HG03196 (cell line): ENCODE data around the gene GCA.
A peak's percentile ranks its signal among the peaks of the same experiment; 100 is the strongest.

ENCODE experiments used
- ATAC-seq: cut with Tn5 transposase; IDR thresholded peaks from one replicate; pipeline ENCODE4 v1.9.1; 2021; ENCODE audit not compliant: unreplicated experiment

GCA gene, protein sequence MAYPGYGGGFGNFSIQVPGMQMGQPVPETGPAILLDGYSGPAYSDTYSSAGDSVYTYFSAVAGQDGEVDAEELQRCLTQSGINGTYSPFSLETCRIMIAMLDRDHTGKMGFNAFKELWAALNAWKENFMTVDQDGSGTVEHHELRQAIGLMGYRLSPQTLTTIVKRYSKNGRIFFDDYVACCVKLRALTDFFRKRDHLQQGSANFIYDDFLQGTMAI

DNA sequence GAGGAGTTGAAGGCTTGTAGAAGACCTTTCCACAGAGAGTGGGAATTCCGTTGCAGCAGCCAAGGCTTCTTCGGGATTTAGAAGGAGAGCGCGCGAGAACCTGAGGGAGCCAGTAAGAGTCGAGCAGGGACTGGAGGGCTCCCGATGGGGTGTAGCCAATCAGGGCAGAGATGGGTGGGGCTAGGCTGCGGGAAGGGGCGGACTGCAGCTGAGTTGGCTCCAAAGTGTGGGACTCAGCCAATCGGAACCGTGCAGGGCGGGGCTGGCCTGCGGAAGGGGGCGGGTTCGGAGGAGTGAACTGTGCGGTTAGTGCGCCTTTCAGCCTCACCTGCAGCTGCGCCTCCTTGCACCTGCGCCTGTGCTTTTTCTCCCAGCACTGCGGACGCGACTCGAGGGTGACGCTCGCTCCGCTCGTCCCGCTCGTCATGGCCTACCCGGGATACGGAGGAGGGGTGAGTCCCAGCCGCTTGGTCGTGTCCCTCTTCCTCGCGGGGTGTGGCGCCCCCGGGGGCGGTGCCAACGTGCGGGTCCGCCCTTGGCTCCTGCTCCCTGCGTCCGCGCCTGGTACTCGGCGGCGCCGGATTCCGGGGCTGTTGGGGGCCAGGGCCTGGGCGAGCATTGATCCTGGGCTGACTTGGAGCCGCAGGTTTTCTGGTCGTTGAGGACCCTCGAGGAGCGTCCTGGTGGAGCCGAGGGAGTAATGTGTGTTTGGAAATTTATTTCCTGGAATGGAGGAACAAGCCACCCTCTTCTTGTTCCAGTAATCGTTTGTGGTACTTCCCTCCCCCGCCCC lies at the start of gene GCA:
GCA (plus strand) TSS at position 309 of the 793 bp plus-strand sequence; CDS start at position 426, 117 bp downstream.
- ATAC-seq, result peak; percentile 100

DNA sequence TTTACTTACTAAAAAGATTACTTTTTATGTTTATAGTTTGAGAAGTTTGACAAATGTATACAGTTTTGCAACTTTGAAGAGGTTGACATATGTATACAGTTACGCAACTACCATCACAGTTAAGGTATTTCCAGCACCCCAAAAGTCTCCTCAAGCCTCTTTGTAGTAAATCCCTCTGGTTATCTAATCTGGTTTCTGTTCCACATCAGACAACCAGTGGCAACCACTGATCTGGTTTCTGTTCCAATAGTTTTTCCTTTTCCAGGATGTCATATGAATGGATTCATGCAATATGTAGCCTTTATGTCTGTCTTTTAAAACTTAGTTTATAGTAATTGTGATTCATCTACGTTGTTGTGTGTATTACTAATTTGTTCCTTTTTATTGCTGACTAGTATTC lies 48.9 kb upstream of the GCA start:
- no peak for ATAC-seq

DNA sequence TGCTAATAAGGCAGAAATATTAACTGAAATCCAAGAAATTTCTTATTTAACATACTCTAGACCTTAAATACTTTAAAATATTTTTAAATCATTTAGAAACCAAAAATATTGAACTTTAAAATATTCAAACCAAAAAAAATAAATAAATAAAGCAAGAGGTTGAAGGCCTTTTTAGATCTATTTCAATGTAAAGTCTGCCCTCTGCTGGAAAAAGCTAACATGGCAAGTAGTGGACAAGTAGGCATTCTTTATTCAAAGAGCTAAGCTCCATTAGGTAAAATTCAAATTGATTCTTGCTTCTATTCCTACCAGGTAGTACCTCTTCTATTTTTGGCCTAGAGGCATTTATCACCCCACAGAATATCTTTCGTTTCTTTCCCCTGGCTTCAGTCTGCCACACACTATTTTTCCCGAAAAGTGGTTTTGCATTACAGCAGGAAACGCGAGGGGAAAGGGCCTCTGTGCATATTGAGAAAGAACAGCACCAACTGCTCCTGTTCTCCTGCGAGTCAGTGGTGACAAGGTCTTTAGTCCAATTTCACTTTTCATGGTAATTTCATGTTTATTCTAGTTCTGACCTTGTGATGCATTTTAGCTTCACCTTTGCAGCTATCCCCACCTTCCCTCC lies 45.9 kb upstream of the GCA start:
- ATAC-seq, result peak; percentile 61

DNA sequence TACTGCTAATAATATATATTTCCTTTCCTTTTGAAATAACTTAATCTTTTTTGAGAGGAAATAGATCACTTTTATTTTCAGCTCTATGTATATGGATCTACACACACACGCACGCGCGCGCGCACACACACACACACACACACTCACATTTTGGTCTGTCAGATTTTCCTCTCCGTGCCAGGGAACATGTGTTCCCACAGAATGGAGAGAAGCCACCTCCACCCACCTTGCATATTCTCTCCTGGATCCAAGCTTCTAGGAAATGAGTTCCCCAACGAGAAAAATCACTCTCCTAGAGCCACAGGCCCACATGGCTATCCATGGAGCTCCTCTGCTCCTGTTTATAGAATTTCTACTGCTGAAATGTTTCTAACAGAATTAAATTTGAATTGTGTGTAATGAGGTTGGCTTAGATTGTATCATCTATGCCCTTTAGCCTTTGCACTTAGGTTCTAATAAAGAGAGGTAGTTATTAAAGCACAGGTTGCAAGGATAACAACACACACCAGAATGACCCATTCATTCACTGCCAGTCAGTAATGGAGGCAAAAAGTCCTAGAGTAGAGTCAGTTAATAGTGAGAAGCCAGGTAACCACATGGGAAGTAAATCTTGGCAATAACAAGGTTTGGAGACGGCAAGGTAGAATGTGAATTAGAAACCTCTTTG lies 45.1 kb upstream of the GCA start:
- no peak for ATAC-seq

DNA sequence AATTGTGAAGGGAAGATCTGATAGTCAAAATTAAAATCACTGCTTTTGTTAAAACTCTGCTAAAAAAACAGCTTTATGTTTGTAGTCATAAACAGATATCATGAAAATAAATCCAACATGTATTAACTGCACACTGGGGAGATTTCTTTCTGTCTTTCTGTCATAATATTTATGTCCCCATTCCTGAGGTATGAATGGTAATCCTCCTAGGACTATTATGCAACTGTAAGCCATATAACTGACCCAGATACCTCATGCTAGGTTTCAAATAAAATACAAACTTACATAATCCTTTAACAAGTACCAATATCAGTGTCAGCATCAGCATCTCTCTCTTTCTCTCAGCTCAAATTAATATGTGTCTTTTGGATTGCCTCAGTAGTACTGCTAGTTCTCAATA lies 43.7 kb upstream of the GCA start:
- no peak for ATAC-seq

DNA sequence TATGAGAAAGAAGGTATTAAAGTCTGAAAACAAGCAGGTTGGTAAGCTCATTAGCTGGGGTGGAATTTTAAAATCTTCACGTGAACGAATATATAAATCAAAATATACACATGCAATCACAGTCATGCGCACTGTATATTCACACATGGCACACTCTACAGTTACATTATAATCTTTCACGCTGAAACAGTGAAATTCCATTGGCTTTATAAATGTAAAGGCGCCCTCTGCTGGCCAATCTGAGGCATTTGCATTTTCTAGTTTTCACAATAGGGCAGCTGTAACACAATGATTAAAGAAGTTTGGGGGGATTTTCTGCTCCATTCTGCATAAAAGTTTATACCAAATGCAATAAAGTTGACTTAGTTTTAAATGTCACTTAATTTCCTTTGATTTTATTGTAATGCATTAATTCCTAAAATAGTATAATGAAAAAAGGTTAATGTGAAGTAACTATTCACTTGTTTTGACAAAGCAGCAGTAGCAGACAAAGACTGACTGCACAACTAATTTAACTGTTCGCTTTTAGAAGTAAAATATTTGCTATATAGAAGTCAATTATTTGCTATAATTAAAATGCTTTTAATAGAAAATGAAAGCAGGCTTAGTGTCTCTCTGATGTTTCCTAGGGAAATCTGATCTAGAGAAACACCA lies 42.7 kb upstream of the GCA start:
- peak; percentile 69 for ATAC-seq

DNA sequence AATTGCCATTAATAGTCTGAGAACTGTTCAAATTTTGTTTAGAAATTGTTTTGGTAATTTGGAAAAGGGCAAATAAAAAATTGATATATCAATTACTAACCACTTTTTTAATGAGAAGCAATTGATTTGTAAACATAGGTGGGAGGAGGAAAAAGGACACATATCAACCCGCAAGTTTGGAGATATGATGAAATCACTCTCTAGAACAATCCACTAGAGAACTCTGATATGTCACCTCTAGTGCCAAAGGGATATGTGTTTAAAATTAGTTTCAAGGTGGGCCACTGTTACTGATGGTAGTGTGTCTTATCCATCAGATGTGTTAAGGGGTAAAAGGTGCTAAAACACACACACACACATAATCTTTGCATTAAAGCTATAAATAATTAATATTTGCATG lies 42.1 kb upstream of the GCA start:
- ATAC-seq, result no peak

DNA sequence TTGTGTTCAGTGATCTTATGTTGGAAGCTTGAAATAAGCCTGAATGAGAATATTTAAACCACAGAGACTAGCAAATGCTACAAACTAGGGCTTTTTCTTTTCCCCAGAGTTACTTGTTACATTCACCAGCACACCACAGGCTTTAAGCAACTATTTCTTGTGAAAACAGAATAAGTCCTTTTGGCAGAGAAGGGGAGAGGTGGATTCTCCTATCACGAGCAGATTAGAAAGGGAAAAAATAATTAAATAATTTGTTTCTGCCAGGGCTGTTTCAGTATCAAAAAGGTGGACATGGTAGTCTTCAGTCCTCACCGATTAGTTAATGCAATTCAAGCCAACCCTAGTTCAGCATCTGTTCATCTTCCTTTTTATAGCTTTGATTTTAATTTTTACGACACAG lies 38.0 kb upstream of the GCA start:
- ATAC-seq, result no peak

DNA sequence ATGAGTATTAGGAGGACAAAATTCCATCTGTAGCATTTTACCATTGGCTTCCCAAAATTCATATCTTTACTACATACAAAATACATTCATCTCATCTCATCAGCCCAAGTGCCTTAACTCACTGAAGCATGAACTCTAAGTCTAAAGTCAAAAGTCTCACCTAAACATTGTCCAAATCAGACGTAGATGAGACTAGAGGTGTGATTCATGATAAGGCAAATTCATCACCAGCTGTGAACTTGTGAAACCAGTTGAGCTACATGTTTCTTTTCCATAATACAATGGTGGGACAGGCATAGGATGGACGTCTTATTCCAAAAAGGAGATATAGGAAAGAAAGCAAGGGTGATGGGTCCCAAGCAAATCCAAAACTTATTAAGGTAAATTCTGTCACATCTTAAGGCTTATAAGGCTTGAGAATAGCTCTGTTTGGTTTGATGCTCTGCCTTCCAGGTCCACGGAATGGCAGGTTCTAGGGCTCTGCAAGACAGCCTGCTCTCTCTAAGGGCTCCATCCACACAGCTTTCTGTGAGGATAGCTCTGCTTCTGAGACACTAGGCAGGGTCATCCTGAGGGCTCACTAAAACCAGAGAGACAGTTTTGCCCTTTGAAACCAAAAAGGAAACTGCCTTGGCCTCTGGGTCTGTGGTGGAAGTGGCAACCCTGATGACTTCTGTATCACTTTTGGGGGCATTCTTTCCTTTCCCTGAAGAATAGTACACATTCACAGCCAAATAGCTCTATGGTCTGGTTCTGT lies 35.0 kb upstream of the GCA start:
- peak; percentile 69 for ATAC-seq

DNA sequence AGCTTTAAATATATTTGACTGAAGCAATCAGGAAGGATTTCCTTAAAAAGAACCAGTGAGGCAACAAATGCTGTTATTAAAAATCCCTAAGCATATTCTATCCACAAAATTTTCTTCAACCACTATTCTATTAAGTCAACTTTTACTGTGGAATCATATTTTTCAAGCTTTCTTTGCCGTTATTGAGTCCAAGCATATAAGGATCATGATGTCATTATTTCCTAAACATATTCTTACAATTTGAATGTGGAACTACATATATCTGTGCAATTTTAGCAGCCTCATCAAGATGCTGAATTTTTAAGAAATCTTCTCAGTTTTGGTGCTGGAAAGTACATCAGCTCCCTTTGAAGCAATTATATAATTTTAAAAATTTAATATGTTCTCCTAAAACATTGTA lies 31.1 kb upstream of the GCA start:
- ATAC-seq, result no peak

DNA sequence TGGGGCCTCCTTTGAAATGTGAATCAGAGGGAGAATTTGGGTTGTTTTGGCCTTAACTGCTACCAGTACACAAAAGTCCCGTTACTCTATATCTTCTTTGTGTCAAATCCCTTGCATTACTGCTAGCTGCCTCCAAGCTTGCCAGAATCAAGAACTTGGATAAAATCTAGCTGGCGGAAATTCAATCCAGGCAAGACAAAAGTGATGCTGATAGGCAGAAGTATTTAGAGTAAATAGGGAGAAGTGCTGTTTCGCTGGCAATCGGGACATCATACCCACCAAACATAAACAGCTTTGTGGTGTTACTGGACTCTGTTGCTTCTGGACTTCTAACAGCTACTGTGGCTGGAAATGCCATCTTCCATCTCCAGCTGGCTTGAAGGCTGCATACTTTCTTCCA lies 28.0 kb upstream of the GCA start:
- no peak for ATAC-seq

DNA sequence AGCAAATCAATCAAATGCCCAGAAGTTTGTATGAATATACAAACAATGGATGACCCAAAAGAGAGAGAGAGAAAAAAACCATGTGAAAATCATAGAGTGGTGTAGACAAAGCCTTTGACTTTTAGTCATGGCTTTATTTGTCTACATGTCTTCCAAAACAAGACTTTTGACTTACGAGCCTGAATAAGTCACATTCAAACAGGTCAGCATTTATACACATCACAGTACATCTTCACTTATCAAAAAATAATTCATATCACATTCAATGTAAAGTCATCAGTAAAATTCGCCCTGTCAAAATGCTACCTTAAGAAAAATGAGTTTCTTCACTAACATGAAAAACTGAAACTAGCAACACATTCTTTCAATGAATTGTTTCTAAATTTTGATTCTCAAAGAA lies 27.3 kb upstream of the GCA start:
- no peak for ATAC-seq

DNA sequence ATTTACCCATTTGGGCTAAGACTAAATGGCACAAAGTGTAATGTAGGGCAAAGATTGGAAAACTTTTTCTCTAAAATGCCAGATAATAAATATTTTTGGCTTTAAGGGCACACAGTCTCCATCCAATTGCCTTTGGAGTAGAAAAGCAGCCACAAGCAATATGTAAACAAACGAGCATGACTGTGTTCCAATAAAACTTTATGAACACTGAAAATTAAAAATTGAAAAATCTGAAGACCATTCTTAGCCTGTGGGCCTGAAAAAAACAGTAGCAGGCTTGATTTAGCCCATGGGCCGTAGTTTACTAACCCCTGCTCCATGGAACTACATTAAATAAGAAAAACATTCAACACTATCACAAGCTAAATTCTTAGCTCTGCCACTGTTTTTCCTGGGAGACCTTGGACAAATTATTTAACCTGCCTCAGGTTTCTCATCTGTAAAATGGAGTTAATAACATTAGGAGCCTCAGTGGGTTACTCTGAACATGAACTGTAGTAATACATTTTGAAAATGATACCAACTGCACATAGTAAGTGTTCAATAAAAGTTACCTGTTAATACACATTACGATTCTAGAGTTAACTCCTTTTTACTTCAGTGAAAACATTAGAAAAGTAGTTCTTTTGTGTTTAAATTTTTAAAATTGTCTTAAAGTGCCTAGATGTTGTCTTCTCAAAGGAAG lies 26.7 kb upstream of the GCA start:
- ATAC-seq, result no peak

DNA sequence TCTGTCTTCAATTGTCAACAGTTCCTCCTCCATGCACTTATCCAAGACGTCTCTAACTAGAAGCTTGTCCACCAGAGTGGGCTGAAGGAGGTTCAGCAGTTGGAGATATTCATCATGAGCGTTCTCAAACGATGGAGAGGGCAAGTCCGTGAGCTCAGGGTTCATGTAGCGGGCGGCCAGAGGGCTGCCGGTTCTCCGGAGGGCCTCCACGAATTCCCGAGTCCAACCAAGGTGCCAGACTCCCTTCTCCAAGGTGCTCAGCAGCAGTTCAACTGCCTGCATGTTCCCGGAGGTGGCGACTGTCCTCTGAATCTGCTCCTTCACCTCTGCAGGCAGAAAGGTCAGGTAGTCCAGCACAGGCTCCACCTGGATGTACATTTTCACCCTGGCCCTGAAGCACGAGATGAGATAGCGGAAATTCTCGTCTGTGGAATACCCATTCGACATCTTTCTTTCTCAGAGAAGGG lies 26.0 kb upstream of the GCA start:
- peak; percentile 3 for ATAC-seq

DNA sequence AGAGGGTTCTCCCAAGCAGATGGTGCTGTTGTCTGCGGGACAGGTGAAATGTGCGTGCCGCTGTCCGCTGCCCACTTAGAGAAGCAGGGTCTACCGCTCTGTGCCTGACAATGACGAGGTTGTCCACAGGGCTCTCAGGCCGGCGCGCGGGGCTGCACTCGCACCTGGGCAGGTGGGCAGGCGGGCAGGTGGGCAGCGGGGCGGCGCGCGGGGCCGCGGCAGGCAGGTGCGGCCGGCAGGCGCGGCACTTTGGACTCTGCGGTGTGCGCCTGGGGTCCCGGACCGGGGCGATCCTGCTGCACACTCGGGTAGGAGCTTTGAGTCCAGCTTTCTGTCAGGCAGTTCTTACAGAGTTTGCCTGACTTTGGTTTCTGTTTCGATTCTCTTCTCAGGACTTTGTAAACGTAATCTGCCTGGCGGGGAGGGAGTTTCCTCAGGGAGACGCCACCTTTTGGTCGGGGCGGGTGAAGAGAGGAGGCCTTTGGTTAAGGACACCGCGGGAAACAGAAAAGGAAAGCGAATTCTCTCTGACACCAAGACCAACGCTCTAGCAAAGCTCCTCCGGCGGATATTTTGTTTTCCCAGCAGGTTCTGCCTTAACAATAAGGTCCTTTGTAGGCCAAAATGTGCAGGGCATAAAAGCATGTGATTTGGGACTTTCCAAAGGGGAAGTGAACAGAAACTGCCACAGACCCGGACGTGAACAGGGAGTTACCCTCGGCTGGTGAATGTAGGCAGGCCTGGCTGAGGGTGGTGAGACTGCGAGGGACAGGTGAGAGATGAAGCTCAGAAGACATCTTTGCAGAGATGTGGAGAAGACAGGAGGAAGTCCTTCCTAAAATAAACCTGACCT lies 25.4 kb upstream of the GCA start, which contains the start of gene IFIH1:
IFIH1 (minus strand) TSS at position 357 of the 853 bp plus-strand sequence. CDS start 377 bp downstream, outside the sequence.
- ATAC-seq, result peak; percentile 90

DNA sequence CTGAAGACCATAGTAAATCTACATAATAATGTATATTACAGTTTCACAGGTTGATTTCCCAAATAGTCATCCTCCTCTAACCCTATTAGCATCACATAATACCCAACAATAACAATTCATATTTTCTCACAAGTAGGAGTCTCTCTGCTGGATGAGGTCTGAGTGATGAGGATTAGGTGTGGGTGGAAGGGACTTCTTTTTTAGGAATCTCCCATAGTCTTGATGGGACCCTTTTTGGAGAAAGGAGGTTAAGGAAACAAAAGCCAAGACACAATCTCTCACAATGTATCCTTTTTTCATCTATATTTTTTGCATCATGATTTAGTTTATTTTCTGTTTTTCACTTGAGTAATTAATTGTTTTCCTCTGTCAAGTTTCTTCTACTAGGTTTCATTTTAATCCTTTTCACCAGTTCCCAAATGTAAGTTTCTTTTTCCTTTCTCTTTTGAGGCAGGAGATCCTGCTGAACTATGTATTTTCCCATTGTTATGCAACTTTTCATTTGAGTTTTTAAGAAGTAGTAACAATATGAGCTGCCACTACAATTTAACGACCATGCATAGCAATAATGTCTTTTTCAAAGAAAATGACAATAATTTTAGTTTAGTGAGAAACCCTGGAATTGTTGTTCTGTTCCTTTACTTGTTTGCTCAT lies 22.9 kb upstream of the GCA start:
- no peak for ATAC-seq

DNA sequence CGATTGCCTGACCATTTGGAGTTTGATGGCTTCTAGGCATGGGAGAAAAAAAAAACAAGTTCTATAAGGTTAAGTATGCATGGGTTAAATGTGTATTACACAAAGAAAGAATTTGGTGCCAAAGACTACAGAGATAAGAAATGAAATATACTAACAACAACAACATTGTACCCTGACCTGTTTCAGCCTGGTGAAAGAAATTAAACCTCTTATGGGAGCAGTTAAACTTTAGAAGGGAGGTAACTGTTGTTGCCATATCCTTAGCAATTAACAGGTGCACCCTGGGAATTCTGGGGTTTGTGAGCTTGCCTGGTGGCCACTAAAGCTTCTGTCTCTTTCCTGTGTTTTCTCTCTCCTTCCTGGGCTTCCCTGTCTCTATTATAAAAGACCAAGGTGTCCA lies 19.0 kb upstream of the GCA start:
- no peak for ATAC-seq

DNA sequence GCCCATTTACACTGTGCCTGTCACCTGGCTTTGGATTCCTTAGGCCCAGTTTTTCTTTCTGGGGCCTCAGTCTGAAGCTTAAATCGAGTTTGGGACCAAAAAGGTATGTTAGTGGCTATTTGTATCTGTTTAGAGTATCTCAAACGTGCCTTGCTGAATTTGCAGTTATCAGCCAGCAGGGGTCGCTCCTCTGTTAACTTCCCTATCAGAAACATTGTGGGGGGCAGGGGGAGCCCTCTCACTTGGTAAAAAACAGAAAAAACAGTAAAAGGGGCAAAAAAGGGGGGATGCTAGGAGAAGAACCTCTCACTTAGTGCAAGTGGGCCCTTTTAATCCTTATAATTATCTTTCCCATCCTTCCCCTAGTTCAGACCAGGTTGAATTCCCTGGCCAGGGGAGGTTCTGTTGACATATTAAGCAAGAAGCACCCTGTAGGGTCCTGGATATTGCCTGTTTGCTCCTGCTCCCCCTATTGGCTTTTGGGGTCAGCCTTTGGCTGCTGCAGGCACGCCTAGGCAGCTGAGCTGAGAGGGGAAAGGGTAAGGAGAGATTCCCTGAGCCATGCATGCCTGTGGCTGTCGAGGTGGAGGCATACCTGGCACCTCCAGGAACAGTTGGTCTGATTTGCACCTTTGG lies 16.7 kb upstream of the GCA start:
- no peak for ATAC-seq
